ENCODE measurements around the gene KIFBP. TPM values are rescaled to one million over a fixed set of nuclear protein-coding genes. Genes with fewer than 3 reads are reported as not detected.

KIFBP gene
- total and polyA plus RNA-seq, 2 of the 13 experiments (the other 11 are each of a cell fraction or from before 2014, with no cell fraction given): 13.0 to 21.9 TPM

DNA sequence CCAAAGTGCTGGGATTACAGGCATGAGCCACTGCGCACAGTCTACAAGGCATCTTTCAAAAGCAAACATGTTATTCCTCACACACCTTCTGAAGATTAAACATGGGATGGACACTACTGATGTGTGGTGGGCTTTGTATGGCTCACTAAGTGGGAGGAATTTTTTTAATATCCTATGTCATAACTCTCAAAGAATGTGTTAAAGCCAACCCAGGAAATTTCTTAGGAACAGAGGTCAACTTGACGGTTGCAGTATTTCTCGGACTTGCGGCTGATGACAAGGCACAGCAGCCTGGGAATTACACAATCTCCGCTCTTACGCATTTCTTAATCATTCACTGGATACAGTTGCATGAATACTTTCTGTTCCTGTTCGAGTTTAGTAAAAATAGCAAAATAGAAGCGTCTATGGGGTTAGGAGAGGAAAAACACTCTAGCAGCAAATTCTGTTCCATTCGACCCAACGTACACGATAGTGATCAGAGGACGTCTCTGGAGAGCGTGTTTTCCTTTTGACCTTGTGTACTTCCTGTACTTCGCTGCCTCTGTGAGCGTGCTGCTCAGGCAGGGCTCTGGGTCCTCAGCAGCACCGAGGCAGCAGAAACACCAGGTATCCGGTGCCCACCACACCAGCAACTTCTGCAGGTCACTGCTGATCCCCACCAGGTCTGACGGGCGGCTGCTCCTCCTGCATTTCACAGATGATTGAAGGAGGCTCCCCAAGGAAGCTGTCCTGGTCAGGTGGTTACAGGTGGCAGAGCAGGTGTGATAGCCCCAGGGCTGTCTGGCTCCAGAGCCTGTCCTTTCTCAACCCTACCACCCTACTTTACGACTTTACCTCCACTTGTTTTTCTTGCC, 72.9 kb downstream of the KIFBP start (continued):
- TF ChIP-seq NONO (IDR thresholded peaks at IDR 0.05) (no peak), NONO (CRISPR knock-in tag; conservative IDR thresholded peaks at IDR 0.05) (no peak), ARNT (IDR thresholded peaks at IDR 0.05) (no peak), ZNF749 (CRISPR knock-in tag; IDR thresholded peaks at IDR 0.05; ENCODE audit: borderline replicate concordance) (no peak), SUZ12 (IDR thresholded peaks at IDR 0.05; ENCODE audit: low read depth, low read length) (no peak), PHB2 (IDR thresholded peaks at IDR 0.05; ENCODE audit: partially characterized antibody) (no peak), RBFOX2 (IDR thresholded peaks at IDR 0.05; ENCODE audit: low read depth, low read length) (no peak), ZBTB20 (CRISPR knock-in tag; IDR thresholded peaks at IDR 0.05; ENCODE audit: borderline replicate concordance, low read depth) (no peak), TRIM24 (CRISPR knock-in tag; IDR thresholded peaks at IDR 0.05) (no peak), ZSCAN29 (CRISPR knock-in tag; conservative IDR thresholded peaks at IDR 0.05) (no peak), SOX6 (IDR thresholded peaks at IDR 0.05) (no peak), SOX6 (CRISPR knock-in tag; IDR thresholded peaks at IDR 0.05) (0 out of 2 replicates have a peak, but pooled peaks have one; percentile 33), CBX2 (IDR thresholded peaks at IDR 0.05; ENCODE audit: low read depth, low read length) (no peak), CBX2 (CRISPR knock-in tag; IDR thresholded peaks at IDR 0.05; ENCODE audit: low read depth) (no peak), MTA1 (CRISPR knock-in tag; IDR thresholded peaks at IDR 0.05; ENCODE audit: borderline replicate concordance) (no peak), ZFP1 (CRISPR knock-in tag; IDR thresholded peaks at IDR 0.05) (no peak), ZNF234 (CRISPR knock-in tag; conservative IDR thresholded peaks at IDR 0.05) (no peak), ZMYM3 (CRISPR knock-in tag; IDR thresholded peaks at IDR 0.05) (no peak), KLF16 (CRISPR knock-in tag; IDR thresholded peaks at IDR 0.05) (no peak), ZNF547 (CRISPR knock-in tag; IDR thresholded peaks at IDR 0.05) (no peak), KDM1A (CRISPR knock-in tag; IDR thresholded peaks at IDR 0.05) (no peak), TEAD2 (CRISPR knock-in tag; IDR thresholded peaks at IDR 0.05) (no peak), GABPB1 (CRISPR knock-in tag; IDR thresholded peaks at IDR 0.05) (peak; percentile 58)
- TF ChIP-seq, protein P1, sequence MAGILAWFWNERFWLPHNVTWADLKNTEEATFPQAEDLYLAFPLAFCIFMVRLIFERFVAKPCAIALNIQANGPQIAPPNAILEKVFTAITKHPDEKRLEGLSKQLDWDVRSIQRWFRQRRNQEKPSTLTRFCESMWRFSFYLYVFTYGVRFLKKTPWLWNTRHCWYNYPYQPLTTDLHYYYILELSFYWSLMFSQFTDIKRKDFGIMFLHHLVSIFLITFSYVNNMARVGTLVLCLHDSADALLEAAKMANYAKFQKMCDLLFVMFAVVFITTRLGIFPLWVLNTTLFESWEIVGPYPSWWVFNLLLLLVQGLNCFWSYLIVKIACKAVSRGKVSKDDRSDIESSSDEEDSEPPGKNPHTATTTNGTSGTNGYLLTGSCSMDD (CRISPR knock-in tag; IDR thresholded peaks at IDR 0.05): no peak
- TF ChIP-seq, protein P2, sequence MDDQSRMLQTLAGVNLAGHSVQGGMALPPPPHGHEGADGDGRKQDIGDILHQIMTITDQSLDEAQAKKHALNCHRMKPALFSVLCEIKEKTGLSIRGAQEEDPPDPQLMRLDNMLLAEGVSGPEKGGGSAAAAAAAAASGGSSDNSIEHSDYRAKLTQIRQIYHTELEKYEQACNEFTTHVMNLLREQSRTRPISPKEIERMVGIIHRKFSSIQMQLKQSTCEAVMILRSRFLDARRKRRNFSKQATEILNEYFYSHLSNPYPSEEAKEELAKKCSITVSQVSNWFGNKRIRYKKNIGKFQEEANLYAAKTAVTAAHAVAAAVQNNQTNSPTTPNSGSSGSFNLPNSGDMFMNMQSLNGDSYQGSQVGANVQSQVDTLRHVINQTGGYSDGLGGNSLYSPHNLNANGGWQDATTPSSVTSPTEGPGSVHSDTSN (CRISPR knock-in tag; IDR thresholded peaks at IDR 0.05; ENCODE audit: borderline replicate concordance): no peak
- TF ChIP-seq, protein P3, sequence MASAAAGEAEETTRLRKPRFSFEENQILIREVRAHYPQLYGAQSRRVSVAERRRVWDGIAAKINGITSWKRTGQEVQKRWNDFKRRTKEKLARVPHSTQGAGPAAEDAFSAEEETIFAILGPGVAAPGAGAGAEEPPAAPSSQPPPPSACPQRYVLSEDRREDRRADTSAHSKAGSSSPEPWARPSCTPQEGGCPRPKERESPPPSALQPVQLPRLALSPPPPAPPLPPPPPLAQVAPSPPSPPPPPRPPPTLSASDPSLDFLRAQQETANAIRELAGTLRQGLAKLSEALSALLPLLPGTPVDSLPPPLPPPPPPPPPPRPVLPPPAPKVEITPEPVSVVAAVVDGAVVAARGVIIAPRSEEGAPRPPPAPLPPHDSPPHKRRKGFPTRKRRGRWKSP (CRISPR knock-in tag; IDR thresholded peaks at IDR 0.05): no peak
- TF ChIP-seq, protein P4, sequence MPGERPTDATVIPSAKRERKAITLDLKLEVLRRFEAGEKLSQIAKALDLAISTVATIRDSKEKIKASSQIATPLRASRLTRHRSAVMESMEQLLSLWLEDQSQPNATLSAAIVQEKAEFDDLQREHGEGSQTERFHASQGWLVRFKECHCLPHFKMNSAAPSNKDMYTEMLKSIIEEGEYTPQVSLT (CRISPR knock-in tag; IDR thresholded peaks at IDR 0.05; ENCODE audit: borderline replicate concordance, low read depth): no peak
- TF ChIP-seq, protein P5, sequence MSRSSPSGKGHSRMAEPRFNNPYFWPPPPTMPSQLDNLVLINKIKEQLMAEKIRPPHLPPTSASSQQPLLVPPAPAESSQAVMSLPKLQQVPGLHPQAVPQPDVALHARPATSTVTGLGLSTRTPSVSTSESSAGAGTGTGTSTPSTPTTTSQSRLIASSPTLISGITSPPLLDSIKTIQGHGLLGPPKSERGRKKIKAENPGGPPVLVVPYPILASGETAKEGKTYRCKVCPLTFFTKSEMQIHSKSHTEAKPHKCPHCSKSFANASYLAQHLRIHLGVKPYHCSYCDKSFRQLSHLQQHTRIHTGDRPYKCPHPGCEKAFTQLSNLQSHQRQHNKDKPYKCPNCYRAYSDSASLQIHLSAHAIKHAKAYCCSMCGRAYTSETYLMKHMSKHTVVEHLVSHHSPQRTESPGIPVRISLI (CRISPR knock-in tag; IDR thresholded peaks at IDR 0.05; ENCODE audit: borderline replicate concordance): no peak
